Suppressor macrophage (primary cell): ENCODE data around the gene TAAR2.
"Not testable (repeated sequence)": the region's sequence is repeated elsewhere in the genome, so short reads cannot be mapped to it uniquely, and the experiment has no call there.

Source experiments
- DNase-seq, 4 experiments: peaks; one replicate each; pipeline ENCODE4 v3.0.0-alpha.2; 2020 to 2022
- total RNA-seq, 17 experiments: gene quantifications; one replicate each; lab custom pipeline; 2026; ENCODE audit warnings: mixed read lengths in 6 of 17, inconsistent platforms in 3 of 17; lab: John Stamatoyannopoulos, UW

TAAR2 gene, protein sequence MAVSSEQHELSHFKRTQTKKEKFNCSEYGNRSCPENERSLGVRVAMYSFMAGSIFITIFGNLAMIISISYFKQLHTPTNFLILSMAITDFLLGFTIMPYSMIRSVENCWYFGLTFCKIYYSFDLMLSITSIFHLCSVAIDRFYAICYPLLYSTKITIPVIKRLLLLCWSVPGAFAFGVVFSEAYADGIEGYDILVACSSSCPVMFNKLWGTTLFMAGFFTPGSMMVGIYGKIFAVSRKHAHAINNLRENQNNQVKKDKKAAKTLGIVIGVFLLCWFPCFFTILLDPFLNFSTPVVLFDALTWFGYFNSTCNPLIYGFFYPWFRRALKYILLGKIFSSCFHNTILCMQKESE
- 0 to 1.2 (median 0) reads per million in 17 experiments for total RNA-seq

- DNase-seq, result no peak
Observed at GRCh38 chr6:132624175-132624574, at the start of gene TAAR2. TSS of gene TAAR2 (minus strand) at chr6:132624275. CDS start at chr6:132624275, 0 bp downstream.

DNA sequence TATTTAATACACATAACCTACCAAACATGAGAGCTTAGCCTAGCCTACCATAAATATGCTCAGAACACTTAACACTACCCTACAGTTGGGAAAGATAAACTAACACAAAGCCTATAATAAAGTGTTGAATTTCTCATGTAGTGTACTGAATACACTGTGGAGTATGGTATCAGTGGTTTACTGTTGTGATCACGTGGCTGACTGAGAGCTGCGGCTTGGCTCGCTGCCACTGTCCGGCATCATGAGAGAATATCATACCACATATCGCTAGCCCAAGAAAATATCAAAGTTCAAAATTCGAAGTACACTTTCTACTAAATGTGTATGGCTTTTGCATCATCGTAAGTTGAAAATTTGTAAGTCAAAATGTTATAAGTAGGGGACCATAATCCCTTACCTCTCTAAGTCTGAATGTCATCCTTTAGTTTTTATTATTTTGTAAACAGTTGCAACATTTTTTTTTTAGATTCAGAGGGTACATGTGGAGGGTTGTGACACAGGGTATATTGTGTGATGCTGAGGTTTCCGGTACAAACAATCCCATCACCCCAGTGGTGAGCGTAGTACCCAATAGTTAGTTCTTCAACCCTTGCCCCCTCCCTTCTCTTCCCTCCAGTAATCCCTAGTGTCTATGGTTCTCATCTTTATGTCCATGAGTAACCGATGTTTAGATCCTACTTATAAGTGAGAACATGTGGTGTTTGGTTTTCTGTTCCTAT is 49.5 kb upstream of the TAAR2 start:
- no peak for DNase-seq

DNA sequence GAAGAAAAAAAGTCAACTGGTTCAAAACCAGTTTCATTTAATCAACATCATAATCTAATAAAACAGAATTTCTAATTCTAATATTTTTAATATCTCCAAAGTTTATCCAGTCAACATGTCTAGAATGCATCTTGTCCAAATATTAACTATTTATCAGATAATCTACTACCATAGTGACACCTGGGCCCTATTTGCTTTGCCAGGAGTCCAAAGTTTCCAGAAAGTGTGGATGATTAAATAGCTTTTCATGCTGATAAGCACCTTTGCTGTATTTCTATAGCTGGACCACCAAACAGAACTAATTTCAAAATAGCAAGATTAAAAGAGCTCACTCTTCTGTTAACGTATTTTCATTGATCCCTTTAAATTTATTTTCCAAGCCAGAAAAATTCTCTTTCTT is 47.2 kb upstream of the TAAR2 start:
- DNase-seq, result no peak

- DNase-seq, result peak; percentile 35 to 92 (median 68)
Observed at GRCh38 chr6:132669690-132670291, 45.7 kb upstream of the TAAR2 start.

GRCh38 chr6:132666118-132666517 is 42.0 kb upstream of the TAAR2 start:
- DNase-seq, result no peak

GRCh38 chr6:132664309-132665034 is 40.4 kb upstream of the TAAR2 start:
- DNase-seq, result no peak

DNA sequence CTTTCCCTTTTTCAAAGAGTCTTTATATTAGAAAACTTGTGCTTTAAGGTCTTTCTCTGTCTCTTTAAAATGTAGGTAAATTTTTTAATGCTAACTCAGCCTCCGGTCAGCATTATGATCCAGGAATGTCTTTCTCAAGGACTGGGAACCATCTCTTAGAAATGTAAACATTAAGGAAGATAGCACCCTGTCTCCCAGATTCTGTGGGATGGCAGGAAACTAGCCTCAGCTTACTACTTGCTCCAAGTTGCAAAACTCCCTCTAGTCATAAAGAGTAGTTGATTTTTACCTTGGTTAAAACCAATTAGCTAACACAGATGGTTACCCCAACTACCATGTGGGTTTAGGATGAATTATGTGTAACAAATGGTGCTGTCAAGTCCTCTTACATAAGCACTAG is 39.6 kb upstream of the TAAR2 start:
- no peak for DNase-seq

DNA sequence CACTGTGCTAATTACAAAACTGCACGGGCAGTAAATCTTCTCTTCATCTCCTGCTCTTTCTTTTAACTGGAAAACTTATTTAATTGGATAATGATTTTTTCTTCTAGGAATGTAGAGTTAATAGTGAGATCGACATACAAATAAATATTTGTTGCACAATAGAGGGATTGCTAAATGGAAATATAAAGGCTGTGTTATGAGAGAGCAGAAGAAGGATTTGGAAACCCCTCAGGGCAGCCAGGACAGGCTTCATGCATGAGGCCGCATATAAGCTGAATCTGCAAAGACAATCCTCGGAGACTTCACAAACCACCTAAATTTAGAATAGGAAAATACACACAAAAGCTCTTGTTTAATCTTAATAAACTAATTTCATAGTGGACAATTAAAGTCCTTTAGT is 37.8 kb upstream of the TAAR2 start:
- no peak for DNase-seq

DNA sequence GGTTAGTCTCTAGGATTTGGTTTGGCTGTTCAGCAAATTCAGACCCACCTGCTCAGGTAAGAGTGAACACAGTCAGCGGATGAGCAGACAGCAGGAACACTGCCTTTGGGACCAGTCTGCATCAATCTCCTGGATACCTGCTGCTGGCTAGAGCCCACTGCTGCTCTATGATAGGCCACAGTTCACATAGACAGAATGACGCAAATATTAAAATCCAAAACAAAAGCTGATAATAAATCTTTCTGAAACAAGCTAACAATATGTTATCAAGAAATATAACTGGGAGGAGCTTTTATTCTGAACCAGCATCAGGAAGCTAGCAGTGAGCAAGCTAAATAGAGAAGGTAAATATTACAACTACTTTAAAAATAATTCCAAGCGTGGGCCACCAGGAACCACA is 35.0 kb upstream of the TAAR2 start, which contains the start of gene TAAR1:
Gene TAAR1, minus strand, starts transcription at position 101 of the 400 bp plus-strand sequence. CDS start 13,179 bp downstream, outside the sequence.
- no peak for DNase-seq

DNA sequence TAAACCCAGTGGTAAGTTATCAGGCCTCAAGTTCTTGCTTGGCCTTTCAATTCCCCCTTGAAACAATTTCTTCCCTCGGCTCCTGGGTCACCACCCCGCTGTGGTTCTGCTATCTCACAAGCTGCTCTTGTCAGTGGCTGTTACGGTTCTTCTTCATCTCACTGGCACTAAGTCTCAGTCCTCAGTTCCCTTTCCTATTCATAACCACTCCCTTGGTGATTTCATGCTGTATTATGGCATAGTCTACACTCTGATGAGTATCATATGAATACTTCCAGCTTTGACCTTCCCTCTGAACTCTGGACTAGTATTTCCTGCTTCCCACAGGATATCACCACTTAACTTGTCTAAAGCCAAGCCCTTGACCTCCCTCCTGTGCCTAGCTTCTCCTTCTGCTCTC is 27.0 kb upstream of the TAAR2 start:
- peak; percentile 61 to 85 (median 76) for DNase-seq

- DNase-seq, result no peak
Observed at GRCh38 chr6:132650429-132650828, 26.4 kb upstream of the TAAR2 start.

DNA sequence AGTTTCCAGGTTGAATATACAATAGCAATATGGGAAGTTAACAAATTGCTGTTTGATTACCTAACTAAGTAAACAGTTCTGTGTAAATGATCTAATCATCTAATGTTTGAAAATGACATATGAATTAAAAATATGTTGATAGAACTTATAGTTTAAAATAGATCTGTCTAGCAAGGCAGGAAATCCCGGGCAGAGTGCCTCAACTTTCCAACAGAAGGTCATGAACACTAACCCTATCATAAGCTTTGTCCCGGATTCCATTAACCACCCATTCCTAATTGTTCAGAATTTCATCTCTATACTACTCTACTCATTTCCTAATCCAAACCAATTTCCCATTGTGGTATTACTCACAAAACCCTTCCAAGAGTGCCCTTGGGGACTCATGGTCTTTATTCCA is 24.8 kb upstream of the TAAR2 start:
- DNase-seq, result no peak

GRCh38 chr6:132648356-132648755 is 24.3 kb upstream of the TAAR2 start:
- peak in 3 of 4 experiments; percentile 8 to 56 (median 43) for DNase-seq

DNA sequence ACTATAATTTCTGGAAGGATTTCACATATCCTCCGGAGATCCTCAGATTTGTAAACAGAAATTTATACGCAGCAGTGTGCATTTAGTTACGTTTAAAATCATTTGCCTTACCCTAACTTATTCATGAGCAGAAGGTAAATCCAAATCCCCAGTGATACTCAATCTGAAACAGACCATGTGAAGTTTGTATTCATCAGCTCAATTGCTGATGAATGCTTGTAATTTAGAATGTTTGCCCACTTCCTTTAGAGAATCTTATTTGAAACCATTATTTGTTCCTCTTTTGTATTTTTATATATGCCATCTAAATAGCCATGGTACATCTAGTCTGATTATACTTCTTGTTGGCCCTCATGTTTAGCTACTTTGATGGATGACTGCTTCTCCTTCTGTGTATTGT is 19.5 kb upstream of the TAAR2 start:
- no peak for DNase-seq

GRCh38 chr6:132637135-132637534 is 13.1 kb upstream of the TAAR2 start:
- DNase-seq, result not testable (repeated sequence)

- DNase-seq, result not testable (repeated sequence)
Observed at GRCh38 chr6:132635906-132636305, 11.8 kb upstream of the TAAR2 start.

DNA sequence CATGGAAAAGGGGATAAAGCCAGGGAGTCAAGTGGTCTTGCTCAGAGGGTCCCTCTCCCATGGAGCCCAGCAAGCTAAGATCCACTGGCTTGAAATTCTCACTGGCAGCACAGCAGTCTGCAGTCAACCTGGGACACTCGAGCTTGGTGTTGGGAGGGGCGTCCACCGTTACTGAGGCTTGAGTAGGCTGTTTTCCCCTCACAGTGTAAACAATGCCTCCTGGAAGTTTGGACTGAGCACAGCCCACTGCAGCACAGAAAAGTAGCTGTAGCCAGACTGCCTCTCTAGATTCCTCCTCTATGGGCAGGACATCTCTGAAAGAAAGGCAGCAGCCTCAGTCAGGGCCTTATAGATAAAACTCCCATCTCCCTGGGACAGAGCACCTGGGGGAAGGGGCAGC is 11.2 kb upstream of the TAAR2 start:
- not testable (repeated sequence) for DNase-seq

DNA sequence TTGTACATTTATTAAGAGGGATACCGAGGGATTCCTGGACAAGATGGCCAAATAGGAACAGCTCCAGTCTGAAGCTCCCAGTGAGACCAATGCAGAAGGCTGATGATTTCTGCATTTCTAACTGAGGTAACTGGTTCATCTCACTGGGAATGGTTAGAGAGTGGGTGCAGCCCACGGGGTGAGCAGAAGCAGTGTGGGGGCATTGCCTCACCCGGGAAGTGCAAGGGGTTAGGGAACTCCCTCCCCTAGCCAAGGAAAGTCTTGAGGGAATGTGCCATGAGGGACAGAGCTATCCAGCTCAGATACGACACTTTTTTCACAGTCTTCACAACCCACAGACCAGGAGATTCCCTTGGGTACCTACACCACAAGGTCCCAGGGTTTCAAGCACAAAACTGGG is 10.7 kb upstream of the TAAR2 start:
- peak in 3 of 4 experiments; percentile 9 to 33 (median 11) for DNase-seq

- DNase-seq, result no peak
Observed at GRCh38 chr6:132633362-132633761, 9.3 kb upstream of the TAAR2 start.

DNA sequence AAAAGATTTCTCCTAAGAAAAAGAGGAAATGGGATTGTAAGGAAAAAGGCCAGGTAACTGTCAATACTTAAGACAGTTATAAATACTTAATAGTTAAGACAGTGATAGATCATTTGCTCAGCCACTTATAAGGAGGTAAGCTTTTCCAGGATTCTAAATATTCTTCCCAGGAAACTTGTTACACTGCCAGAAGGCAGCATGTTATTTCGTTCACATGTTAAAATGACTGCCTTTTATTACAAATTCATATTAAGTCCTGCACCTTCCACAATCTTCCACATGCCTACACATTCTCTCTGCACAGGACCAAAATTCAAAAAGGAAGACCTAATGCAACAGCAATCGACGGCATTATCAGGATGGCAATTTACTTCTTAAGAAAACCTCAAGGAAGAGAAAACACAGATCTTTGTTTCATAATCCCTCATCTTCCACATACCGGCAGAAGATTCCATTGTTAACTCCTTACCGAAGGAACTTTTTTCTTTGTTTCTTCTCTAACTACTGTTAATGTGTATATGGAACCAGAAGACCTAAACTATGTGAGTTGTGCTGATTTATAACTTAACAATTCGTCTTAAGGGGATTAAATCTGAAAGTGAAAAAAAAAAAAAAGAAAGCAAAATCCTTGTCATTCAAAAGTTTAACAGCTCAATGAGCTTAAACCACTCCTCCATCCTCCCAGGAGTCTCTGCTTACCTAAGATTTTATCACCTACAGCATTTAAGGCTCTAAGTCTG is 799 bp downstream of the TAAR2 start:
- DNase-seq, result no peak

DNA sequence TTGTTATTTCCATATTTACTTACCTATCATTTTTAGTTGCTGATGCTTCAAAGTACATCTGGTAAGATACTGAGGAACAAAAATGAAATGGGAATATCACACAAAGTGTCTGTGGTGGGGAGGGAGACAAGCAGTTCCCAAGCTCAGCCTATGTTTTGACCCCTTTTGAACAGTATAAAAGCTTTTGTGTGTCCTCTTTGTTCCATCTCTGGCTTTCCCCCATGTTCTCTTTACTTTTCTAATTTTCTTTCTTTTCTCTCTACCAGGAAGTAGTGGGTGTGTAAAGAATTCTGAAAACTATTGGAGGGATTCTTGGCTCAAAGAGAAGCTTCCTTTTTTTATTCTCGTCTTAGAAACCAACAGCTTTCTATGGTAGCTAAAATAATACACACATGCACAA is 7.4 kb downstream of the TAAR2 start:
- no peak for DNase-seq

GRCh38 chr6:132614554-132614953 is 9.5 kb downstream of the TAAR2 start:
- no peak for DNase-seq
